ENCODE measurements around the gene MRPS34. TPM values are rescaled to one million over a fixed set of nuclear protein-coding genes. Genes with fewer than 3 reads are reported as not detected.
"Not testable (repeated sequence)": the region's sequence is repeated elsewhere in the genome, so short reads cannot be mapped to it uniquely, and the experiment has no call there.

Gene MRPS34
- total RNA-seq, 1 experiment from 2014 or later: 101 TPM

GRCh38 chr16:1808691-1809090, 35.8 kb upstream of the MRPS34 start:
- H3K79me2 ChIP-seq (ENCODE audit: low read length): no peaks in the 10 kb centered on the region
- no peak overlapping the region for H3K9ac ChIP-seq (ENCODE audit: low read length)
- H3K27me3 ChIP-seq (ENCODE audit: low read length): no peaks in the 10 kb centered on the region
- H3K36me3 ChIP-seq (ENCODE audit: insufficient read depth, low read length): no peaks in the 10 kb centered on the region; the same call in 1 of the 2 replicates
- no peaks in the 10 kb centered on the region for H4K20me1 ChIP-seq (ENCODE audit: insufficient read depth, low read depth, low read length)
- no peaks in the 10 kb centered on the region for H3K9me2 ChIP-seq (replicated peaks; ENCODE audit: insufficient read depth, low read length)
- no peak overlapping the region for H2AFZ ChIP-seq (ENCODE audit: low read length)
- DNase-seq: no peak
- H3K4me3 ChIP-seq (ENCODE audit: low read length): no peak overlapping the region
- H3K27ac ChIP-seq (ENCODE audit: low read length): no peak overlapping the region
- H3K9me3 ChIP-seq (ENCODE audit: low read length): no peaks in the 10 kb centered on the region
- H3K4me2 ChIP-seq (ENCODE audit: low read depth, low read length, poor library complexity, severe bottlenecking): no peak overlapping the region
- no peaks in the 10 kb centered on the region for H3K4me1 ChIP-seq (ENCODE audit: low read length)

DNA sequence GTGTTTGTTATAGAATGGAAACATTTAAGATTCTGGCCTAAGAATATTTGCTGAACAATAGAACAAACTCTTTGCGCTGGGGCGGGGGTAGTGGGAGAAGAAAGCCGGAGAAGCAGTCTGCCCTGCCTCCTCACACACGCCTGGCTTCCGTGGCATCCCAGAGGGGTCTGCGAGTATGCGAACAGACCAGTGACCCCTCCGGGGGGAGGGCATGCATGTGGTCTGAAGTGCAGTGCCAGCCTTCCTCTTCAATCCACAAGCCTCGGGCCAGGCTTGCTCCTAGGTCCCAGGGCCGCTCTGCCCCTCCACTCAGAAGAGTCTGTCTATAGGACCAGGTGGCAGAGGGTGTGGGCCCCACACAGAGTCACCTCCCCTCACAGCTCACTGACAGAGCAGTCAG, 34.7 kb upstream of the MRPS34 start:
- DNase-seq: no peak
- H3K4me2 ChIP-seq (ENCODE audit: low read depth, low read length, poor library complexity, severe bottlenecking): no peak overlapping the region
- H3K79me2 ChIP-seq (ENCODE audit: low read length): no peaks in the 10 kb centered on the region
- H3K27me3 ChIP-seq (ENCODE audit: low read length): no peaks in the 10 kb centered on the region
- no peak overlapping the region for H2AFZ ChIP-seq (ENCODE audit: low read length)
- H4K20me1 ChIP-seq (ENCODE audit: insufficient read depth, low read depth, low read length): no peaks in the 10 kb centered on the region
- no peaks in the 10 kb centered on the region for H3K36me3 ChIP-seq (ENCODE audit: insufficient read depth, low read length)
- H3K9ac ChIP-seq (ENCODE audit: low read length): no peak overlapping the region
- H3K27ac ChIP-seq (ENCODE audit: low read length): no peak overlapping the region
- no peak overlapping the region for H3K4me3 ChIP-seq (ENCODE audit: low read length)
- no peaks in the 10 kb centered on the region for H3K9me2 ChIP-seq (replicated peaks; ENCODE audit: insufficient read depth, low read length)
- H3K4me1 ChIP-seq (ENCODE audit: low read length): no peaks in the 10 kb centered on the region
- H3K9me3 ChIP-seq (ENCODE audit: low read length): no peaks in the 10 kb centered on the region

- Histone ChIP-seq H3K27me3 (ENCODE audit: low read length) (no peaks in the 10 kb centered on the region), H3K9me3 (ENCODE audit: low read length) (peaks cover 3% of the 10 kb centered on the region; the same call in 1 of the 2 replicates), H2AFZ (ENCODE audit: low read length) (no peak overlapping the region), H4K20me1 (ENCODE audit: insufficient read depth, low read depth, low read length) (no peaks in the 10 kb centered on the region), H3K9me2 (replicated peaks; ENCODE audit: insufficient read depth, low read length) (no peaks in the 10 kb centered on the region), H3K4me2 (ENCODE audit: low read depth, low read length, poor library complexity, severe bottlenecking) (no peak overlapping the region), H3K27ac (ENCODE audit: low read length) (no peak overlapping the region), H3K9ac (ENCODE audit: low read length) (no peak overlapping the region), H3K79me2 (ENCODE audit: low read length) (no peaks in the 10 kb centered on the region), H3K4me3 (ENCODE audit: low read length) (no peak overlapping the region), H3K4me1 (ENCODE audit: low read length) (no peaks in the 10 kb centered on the region), H3K36me3 (ENCODE audit: insufficient read depth, low read length) (no peaks in the 10 kb centered on the region)
- DNase-seq: no peak
These were observed 27.8 kb upstream of the MRPS34 start for GRCh38 chr16:1800701-1801100.

- not testable (repeated sequence) for H3K9ac ChIP-seq (ENCODE audit: low read length); H3K4me1 ChIP-seq (ENCODE audit: low read length); H4K20me1 ChIP-seq (ENCODE audit: insufficient read depth, low read depth, low read length); H3K79me2 ChIP-seq (ENCODE audit: low read length); H2AFZ ChIP-seq (ENCODE audit: low read length); H3K4me2 ChIP-seq (ENCODE audit: low read depth, low read length, poor library complexity, severe bottlenecking); H3K27me3 ChIP-seq (ENCODE audit: low read length); H3K9me2 ChIP-seq (replicated peaks; ENCODE audit: insufficient read depth, low read length); H3K27ac ChIP-seq (ENCODE audit: low read length); H3K4me3 ChIP-seq (ENCODE audit: low read length); H3K9me3 ChIP-seq (ENCODE audit: low read length); DNase-seq; H3K36me3 ChIP-seq (ENCODE audit: insufficient read depth, low read length)
These were observed 26.3 kb upstream of the MRPS34 start for GRCh38 chr16:1799263-1799662.

DNA sequence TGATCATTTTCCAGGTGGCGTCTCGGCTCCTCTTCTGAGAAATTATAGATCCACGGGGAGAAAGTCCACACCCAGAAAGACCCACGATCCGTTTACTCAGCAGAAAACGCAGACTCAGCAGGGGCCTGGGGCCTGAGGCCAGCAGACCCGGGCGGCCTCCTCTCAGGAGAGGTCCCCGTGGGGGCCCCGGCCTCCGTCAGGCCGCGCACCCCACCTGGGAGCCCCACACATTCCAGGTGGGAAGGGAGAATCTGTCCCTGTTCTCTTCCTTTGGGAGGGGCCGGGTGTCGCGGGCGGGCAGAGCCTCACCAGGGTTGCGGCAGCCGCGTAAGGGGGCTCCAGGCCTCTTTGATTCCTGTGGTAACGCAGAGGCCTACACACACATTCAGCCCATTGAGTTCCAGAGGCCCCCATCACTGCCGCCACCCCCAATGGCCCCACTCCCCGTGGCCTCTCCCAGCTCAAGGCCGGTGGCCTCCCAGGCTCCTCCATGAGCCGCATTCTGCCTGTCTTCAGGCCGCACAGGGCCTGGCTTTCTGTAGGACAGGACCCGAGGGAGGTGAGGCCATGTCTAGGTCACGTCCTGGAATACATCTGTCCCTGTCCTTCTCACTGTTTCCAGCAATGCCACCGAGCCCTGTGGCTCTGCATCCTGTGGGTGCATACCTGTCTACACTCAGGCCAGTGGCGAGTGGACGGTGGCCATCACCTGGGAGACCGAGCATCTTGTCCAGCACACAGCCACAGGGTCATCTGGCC, 22.2 kb upstream of the MRPS34 start:
- Histone ChIP-seq H3K4me1 (ENCODE audit: low read length) (no peaks in the 10 kb centered on the region), H3K79me2 (ENCODE audit: low read length) (no peaks in the 10 kb centered on the region), H3K4me3 (ENCODE audit: low read length) (no peak overlapping the region), H3K27ac (ENCODE audit: low read length) (no peak overlapping the region), H3K36me3 (ENCODE audit: insufficient read depth, low read length) (no peaks in the 10 kb centered on the region), H4K20me1 (ENCODE audit: insufficient read depth, low read depth, low read length) (no peaks in the 10 kb centered on the region), H3K27me3 (ENCODE audit: low read length) (no peaks in the 10 kb centered on the region), H2AFZ (ENCODE audit: low read length) (no peak overlapping the region), H3K9me3 (ENCODE audit: low read length) (peaks cover 3% of the 10 kb centered on the region; the same call in 1 of the 2 replicates), H3K4me2 (ENCODE audit: low read depth, low read length, poor library complexity, severe bottlenecking) (no peak overlapping the region), H3K9ac (ENCODE audit: low read length) (no peak overlapping the region), H3K9me2 (replicated peaks; ENCODE audit: insufficient read depth, low read length) (no peaks in the 10 kb centered on the region)
- no peak for DNase-seq

DNA sequence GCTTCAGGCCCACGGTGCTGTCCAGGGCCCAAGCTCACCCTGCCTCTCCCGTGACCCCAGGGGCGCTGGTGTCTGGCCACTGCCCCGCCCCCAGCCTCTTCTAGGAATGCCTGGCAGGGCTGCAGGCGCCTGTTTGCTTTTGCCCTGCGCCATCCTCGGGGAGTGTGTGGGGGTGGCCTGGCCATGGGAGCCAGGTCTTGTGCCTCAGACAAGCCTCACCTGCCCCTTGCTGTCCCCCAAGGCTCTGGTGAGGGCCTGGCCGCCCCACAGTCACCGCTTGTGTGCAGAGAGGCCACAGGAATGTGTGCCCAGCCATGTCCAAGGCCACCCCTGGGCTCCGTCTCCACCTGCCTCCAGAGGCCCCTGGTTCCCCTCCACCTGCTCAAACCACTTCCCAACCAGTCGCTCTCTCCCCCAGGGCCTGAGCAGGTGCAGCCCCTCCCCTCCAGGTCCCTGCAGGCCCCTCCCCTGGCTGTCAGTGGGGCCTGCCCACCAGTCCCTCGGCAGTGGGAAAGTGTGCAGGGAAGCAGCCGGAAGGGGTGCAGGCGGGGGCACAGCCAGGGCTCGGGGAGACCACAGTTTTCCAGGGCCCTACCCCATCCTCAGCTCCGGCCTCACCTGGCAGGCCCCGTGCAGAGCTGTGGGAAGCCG, 21.4 kb upstream of the MRPS34 start:
- H3K9me2 ChIP-seq (replicated peaks; ENCODE audit: insufficient read depth, low read length): no peaks in the 10 kb centered on the region
- H3K4me3 ChIP-seq (ENCODE audit: low read length): no peak overlapping the region
- H3K4me2 ChIP-seq (ENCODE audit: low read depth, low read length, poor library complexity, severe bottlenecking): no peak overlapping the region
- no peaks in the 10 kb centered on the region for H4K20me1 ChIP-seq (ENCODE audit: insufficient read depth, low read depth, low read length)
- no peaks in the 10 kb centered on the region for H3K79me2 ChIP-seq (ENCODE audit: low read length)
- no peaks in the 10 kb centered on the region for H3K27me3 ChIP-seq (ENCODE audit: low read length)
- H3K4me1 ChIP-seq (ENCODE audit: low read length): no peaks in the 10 kb centered on the region
- H2AFZ ChIP-seq (ENCODE audit: low read length): no peak overlapping the region
- no peaks in the 10 kb centered on the region; the same call in 1 of the 2 replicates for H3K9me3 ChIP-seq (ENCODE audit: low read length)
- H3K36me3 ChIP-seq (ENCODE audit: insufficient read depth, low read length): no peaks in the 10 kb centered on the region
- H3K9ac ChIP-seq (ENCODE audit: low read length): no peak overlapping the region
- DNase-seq: no peak
- H3K27ac ChIP-seq (ENCODE audit: low read length): no peak overlapping the region

DNA sequence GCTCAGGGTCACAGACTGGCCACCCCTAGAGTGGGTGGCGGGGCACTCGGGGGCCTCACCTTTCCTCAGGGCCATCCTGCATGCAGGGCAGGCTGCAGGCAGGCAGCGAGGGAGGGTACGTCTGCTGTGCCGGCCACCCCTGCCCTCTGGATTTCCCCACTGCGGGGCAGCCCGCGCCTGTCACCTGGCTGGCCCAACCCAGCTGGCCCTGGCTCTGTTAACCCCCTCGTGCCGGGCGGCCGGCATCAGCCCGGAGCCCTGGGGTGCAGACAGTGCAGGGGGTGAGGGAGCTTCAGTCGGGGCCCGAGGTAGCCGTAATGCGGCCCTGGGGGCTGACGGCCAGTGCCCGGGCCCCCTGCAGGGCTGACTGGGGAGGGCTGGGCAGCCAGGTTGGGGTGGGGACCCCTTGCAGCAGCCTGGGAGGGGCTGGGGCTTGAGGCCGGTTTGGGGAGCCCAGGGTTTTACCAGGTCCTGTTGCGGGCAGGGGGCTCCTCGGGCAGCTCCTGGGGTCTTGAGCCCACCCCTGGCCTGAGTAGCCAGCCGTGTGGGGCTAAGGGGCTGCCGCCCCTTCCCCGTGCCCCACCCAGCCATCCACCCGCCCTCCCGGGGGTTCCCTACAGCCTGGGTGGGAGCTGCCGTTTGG, 20.8 kb upstream of the MRPS34 start, which contains the start of gene IGFALS:
TSS of gene IGFALS (minus strand) at position 128 of the 643 bp plus-strand sequence. CDS start at position 75, 53 bp downstream.
- Histone ChIP-seq H3K4me1 (ENCODE audit: low read length) (no peaks in the 10 kb centered on the region), H3K79me2 (ENCODE audit: low read length) (no peaks in the 10 kb centered on the region), H3K9me3 (ENCODE audit: low read length) (no peaks in the 10 kb centered on the region), H3K9ac (ENCODE audit: low read length) (no peak within 1 kb of the TSS), H4K20me1 (ENCODE audit: insufficient read depth, low read depth, low read length) (no peaks in the 10 kb centered on the region), H3K36me3 (ENCODE audit: insufficient read depth, low read length) (no peaks in the 10 kb centered on the region), H3K27ac (ENCODE audit: low read length) (no peak within 1 kb of the TSS), H3K4me3 (ENCODE audit: low read length) (no peak within 1 kb of the TSS), H2AFZ (ENCODE audit: low read length) (no peak within 1 kb of the TSS), H3K27me3 (ENCODE audit: low read length) (no peaks in the 10 kb centered on the region), H3K4me2 (ENCODE audit: low read depth, low read length, poor library complexity, severe bottlenecking) (no peak within 1 kb of the TSS), H3K9me2 (replicated peaks; ENCODE audit: insufficient read depth, low read length) (no peaks in the 10 kb centered on the region)
- DNase-seq: no peak

DNA sequence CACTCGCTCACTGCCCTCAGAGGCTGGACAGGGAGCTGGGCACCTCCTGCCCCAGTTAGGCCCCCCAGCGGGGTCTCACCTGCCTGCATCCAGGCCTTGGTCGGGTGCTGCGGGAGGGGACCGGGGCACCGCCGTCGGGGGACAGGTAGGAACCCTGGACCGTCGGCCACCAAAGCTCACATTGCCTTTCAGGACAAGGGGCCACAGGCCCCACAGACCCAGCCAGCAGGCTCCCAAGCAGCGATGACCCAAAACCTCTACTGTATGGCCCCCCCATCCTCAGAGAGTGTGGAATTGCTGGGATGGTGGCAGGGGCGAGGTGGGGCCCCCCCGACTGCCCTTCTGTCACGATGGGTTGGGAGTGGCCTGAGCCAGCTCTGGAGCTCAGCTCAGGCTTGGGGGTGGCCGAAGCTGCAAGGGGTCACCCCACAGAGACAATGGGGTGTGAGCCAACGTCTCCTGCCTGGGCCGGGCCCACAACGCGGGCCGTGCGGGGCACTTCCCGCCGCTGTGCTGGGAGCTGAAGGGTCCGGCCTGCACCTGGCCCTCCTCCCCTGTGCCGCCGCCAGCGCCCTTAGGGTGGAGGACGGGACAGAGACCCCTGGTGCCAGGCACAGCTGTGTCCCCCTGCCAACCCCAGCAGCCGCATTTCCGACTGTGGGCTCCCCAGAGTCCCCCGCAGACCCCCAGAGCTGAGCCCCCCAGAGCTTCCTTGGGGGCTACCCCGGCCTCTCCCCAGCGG, 20.1 kb upstream of the MRPS34 start:
- H3K4me2 ChIP-seq (ENCODE audit: low read depth, low read length, poor library complexity, severe bottlenecking): no peak overlapping the region
- H3K9ac ChIP-seq (ENCODE audit: low read length): no peak overlapping the region
- no peaks in the 10 kb centered on the region for H3K36me3 ChIP-seq (ENCODE audit: insufficient read depth, low read length)
- H2AFZ ChIP-seq (ENCODE audit: low read length): no peak overlapping the region
- no peaks in the 10 kb centered on the region for H3K9me3 ChIP-seq (ENCODE audit: low read length)
- H3K4me3 ChIP-seq (ENCODE audit: low read length): no peak overlapping the region
- no peaks in the 10 kb centered on the region for H4K20me1 ChIP-seq (ENCODE audit: insufficient read depth, low read depth, low read length)
- DNase-seq: no peak
- no peaks in the 10 kb centered on the region for H3K9me2 ChIP-seq (replicated peaks; ENCODE audit: insufficient read depth, low read length)
- H3K79me2 ChIP-seq (ENCODE audit: low read length): no peaks in the 10 kb centered on the region
- H3K27me3 ChIP-seq (ENCODE audit: low read length): no peaks in the 10 kb centered on the region
- no peak overlapping the region for H3K27ac ChIP-seq (ENCODE audit: low read length)
- H3K4me1 ChIP-seq (ENCODE audit: low read length): no peaks in the 10 kb centered on the region

All from Karpas-422 (cell line).